OCI-M1 (cell line): ENCODE results near the gene KRTAP10-10.
"Not testable (repeated sequence)": the region's sequence is repeated elsewhere in the genome, so short reads cannot be mapped to it uniquely, and the experiment has no call there.

Experiments
- DNase-seq: peaks from one replicate; lab custom pipeline; 2025; lab: John Stamatoyannopoulos, UW

Gene KRTAP10-10

DNA sequence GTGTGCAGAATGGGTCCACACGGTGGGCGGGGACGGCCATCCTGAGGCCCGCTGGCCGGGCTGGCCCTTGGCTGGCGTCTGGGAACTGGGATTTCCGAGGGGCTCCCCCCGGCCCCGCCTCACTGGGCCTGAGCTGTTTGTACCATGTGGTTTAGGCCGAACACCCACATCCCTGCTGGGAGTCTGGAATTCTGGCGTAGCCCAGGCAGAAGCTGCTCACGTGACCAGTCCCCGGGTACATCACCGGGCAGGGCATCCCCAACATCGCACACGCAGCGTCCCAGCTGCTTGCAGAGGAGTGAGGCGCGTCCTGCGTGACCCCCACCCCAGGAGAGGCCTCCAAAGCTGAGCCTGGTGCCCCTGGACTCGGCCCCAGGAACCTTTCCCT, 34.7 kb upstream of the KRTAP10-10 start:
- DNase-seq = no peak

DNA sequence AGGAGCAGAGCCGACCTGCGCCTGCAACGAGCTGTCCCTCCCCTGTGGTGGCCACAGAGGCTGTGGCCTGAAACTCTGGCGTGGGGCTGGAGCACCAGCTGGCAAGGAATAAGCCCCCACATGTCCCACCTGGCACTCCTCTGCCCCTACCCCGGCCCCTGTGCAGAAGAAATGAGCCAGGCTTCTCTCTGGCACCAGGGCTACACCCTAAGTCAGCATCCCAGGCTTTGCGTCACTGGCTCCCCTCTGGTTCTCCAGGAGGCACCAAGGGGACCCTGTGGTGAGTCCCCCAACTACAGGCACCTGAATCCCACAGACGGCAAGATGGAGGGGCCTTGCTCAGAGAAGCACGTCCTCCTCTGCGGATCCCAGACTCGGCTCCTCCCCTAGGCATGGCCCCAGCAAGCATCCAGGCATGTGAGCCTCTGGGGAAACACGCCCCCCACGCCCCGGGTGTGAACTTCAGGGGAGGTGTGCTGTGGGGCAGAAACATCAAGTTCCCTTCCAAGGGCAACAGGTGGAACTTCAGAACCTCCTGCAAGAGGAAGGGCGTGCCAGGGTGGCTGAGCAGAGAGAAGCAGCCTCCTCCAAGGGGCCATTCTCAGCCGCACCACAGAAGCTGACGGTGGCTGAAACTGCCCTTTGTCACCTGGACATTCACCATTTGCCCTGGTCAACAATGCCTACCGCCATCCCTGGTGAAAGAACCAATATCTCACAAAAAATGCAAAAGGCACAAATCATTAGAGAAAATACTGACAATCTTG, 33.9 kb upstream of the KRTAP10-10 start:
- no peak for DNase-seq

DNA sequence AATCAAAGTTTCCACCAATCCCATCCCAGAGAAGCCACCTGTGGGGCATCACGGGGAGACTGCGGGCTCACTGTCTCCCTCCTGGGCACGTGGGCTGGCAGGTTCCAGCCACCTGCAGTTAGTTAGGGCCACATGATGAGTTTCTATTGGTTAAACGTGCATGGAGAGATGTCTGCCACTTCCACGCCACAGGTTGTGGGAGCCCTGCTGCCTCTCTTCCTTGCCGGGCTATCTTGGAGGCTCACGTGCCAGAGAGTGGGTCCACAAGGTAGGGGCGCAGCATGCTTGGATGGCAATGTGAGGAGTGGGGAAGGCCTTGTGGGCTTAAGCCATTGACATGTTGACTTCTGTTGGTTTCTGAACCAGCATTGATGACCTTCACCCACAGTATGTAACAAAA, 33.2 kb upstream of the KRTAP10-10 start:
- no peak for DNase-seq

DNA sequence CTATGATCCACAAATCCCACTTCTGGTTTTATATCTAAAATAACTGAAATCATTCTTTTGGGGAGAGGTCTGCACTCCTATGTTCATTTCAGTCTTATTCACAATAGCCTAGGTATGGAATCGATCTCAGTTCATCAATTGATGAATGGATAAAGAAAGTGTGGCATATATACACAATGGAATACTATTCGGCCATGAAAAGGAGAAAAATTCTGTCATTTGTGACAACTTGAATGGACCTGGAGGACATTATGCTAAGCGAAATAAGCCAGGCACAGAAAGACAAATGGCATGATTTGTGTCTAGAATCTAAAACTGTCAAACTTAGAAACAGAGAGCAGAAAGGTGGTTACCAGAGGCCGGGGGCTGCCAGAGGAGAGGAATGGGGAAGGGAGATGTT, 30.7 kb upstream of the KRTAP10-10 start:
- no peak for DNase-seq

DNA sequence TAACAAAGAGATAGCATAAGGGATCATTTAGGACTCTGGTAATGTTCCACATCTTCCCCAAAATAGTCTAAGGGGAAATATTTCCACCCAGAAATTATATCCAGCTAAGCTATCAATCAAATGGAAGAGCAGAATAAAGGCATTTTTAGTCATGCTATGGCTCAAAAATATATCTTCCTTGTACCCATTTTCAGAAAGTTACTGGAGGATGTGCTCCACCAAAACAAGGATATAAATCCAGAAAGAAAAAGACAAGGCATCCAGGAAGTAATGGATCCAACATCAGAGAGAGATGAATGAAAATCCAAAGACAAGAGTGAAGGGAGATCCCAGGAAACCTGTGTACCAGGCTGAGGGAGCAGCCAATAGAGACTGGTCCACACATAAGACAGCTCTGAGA, 28.0 kb upstream of the KRTAP10-10 start:
- no peak for DNase-seq

DNA sequence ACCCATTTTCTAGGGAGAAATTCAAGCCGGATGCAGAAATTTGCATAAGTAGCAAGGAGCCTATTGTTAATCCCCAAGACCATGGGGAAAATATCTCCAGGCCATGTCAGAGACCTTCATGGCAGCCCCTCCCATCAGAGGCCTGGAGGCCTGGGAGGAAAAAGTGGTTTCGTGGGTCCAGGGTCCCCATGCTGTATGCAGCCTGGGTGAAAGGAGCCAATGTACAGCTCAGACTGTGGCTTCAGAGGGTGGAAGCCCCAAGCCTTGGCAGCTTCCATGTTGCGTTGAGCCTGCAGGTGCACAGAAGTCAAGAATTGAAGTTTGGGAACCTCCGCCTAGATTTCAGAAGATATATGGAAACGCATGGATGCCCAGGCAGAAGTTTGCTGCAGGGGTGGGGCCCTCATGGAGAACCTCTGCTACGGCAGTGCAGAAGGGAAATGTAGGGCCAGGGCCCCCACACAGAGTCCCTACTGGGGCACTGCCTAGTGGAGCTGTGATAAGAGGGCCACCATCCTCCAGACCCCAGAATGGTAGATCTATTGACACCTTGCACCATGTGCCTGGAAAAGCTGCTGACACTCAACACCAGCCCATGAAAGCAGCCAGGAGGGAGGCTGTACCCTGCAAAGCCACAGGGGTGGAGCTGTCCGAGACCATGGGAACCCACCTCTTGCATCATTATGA, 26.9 kb upstream of the KRTAP10-10 start:
- not testable (repeated sequence) for DNase-seq

DNA sequence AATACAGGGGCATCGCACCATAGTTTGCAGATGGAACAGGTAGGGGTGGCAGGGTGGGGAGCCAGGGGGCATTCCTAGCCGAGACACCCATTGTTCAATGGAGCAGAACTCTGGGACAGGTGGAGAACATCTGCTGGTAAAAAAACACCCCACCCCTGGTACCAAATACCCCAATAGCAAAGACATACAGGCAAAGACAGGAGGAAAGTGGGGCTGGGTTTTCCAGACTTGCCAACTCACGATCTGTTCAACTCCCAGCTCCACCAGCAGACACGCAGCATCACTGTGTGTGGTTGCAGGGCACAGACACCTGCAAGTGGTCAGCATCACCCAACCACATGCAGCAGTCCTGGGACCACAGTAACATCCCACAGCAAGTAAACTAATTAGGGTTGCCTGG, 25.6 kb upstream of the KRTAP10-10 start:
- no peak for DNase-seq

DNA sequence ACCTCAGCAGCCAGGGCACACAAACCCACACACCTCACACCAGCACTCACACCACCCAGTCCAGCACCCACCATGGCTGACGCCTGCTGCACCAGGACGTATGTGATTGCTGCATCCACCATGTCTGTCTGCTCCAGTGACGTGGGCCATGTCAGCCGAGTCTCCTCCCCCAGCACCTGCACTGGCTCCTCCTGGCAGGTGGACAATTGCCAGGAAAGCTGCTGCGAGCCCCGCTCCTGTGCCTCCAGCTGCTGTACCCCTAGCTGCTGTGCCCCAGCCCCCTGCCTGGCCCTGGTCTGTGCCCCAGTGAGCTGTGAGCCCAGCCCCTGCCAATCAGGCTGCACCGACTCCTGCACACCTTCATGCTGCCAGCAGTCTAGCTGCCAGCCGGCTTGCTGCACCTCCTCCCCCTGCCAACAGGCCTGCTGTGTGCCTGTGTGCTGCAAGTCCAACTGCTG, 25.1 kb upstream of the KRTAP10-10 start, which contains the start of gene KRTAP10-8:
Gene KRTAP10-8 (plus strand): TSS at position 51 of the 458 bp plus-strand sequence. CDS start 22 bp downstream, at position 73.
- no peak for DNase-seq

DNA sequence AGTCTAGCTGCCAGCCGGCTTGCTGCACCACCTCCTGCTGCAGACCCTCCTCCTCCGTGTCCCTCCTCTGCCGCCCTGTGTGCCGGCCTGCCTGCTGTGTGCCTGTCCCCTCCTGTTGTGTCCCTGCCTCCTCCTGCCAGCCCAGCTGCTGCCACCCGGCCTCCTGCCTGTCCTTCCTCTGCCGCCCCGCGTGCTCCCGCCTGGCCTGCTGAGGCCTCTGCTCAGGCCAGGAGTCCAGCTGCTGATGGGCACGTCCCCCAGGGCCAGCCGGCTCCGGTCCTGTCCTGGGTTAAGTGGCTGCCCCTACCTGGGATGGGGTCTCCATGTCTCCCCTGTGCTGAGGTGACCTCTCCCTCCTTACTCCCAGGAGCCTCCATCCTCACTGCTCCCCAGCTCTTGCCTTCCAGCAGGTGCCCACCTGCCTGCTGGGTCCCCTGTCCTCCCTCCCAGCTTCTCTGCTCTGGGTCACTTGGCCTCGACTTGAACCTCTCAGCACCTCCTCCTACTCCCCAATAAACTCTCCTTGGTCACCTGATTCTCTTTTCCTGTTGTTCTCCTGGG, 24.4 kb upstream of the KRTAP10-10 start:
- no peak for DNase-seq

DNA sequence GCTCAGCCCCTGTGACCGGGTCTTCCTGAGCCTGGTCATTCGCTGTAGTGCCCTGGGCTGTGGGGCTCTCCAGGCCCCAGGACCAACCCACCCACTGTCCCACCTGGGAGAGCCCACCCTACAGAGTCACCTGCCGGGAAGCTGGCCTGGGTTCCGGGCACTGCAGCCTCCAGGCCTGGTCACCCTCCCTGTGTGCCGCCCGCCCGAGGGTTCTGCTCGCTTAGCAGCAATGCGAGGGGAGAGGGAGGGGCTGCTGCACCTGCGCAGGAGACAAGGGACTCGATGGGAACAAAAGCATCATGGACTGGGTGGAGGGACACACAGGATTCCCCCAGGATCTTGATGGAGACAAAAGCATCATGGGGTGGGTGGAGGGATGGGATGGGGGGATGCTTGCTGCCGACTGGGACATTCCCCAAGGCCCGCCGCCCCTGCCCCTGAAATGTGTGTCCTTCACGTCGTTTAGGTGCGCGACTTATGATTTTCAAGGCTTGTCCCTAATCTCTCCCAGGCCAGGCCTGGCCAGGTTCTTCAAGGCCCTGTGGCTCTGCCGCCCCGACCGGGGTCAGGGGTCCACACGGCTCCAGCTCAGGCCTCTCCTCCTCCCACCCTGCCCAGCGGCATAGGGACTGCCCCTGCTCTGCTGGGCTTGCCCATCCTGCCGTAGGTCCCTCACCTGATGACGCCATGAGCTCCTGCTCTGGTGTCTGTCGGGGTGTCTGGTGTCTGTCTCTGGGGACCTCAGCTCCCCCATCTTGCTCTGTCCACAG, 23.6 kb upstream of the KRTAP10-10 start:
- DNase-seq = no peak

DNA sequence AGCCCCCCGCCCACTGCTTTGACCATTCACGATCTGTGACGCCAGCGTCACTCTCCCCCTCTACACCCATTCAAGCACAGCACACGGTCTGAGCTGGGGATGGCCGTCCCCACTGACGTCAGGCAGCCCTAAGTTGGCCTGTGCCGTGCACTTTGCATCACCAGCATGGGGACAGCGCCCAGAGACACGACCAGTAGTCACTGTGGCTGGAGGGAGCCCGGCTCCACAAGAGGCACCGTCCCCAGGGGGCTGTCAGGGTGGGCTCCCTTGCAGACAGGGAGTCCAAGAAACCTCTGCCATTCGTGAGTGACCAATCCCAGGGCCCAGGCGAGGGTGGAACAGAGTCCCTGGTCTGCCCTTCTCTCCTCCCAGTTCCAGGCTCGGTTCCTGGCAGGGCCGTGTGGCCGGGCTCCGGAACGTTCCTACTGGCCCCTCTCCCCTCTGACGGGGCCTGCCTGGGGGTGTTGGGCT, 23.0 kb upstream of the KRTAP10-10 start:
- DNase-seq = no peak

DNA sequence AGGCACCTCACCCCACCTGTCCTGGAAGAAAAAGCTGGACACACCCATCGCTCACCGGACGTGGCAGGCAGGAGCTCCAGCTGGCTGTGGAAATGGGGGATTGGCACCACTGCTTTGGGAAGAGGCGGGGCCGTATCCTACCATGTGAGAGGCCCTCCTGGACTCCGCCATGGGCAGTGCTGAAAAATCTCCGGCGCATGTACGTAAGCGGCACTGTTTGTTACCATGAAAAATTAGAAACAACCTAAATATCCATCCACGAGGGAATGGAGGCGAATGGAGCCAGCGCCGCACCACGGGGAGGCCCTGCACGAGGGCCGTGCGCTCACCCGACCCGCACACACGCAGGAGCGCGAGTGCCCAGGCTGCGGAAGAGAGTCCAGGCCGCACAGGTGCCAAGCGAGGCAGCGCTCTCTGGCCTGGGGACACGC, 22.2 kb upstream of the KRTAP10-10 start:
- no peak for DNase-seq

DNA sequence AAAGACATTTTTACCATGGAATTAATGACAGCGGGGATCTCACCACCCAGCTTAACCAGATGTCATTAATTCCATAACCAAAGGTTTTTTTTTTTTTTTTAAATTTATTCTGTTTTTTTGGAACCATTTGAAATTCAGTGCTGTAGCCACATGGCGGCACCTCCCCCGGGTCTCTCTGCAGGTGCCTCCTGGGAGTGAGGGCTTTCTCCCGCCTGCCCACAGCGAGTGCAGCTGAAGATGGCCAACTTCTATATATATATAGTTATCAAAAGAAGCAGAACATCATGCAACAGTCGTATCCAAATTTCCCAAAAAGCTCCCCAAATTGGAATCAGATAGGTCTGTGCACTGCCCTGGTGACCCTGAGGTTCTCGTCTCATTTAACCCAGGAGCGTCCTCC, 21.7 kb upstream of the KRTAP10-10 start:
- no peak for DNase-seq

DNA sequence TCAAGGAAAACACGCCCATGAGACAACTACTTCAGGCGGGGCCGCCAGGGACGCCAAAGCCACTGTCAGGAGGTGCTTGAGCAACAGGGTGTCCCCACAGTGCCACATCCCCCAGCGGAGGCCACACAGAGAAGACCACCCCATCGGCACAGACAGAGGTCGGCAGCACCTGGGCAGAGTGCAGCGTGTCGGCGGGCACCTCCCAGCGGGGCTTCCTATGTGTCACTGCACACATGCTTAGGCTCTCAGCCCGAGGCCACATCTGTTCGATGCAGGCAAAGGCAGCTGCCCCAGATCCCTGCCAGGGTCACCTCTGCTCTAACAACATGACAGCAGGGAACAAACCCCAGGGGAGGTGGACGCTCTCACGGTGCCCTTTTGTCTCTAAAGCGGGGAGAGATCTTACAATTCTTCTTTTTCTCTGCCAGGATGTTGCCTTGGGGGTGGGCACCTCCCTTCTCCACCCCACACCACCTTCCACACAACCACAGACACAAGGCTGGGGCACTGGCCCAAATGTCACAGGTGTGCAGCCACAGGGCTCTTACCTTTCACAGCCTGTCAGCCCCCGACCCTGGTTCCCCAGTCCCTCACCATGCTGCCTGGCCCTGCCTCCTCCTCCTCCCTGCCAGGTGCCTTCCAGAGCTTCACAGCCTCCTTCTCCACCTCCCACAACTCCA, 21.1 kb upstream of the KRTAP10-10 start:
- no peak for DNase-seq

DNA sequence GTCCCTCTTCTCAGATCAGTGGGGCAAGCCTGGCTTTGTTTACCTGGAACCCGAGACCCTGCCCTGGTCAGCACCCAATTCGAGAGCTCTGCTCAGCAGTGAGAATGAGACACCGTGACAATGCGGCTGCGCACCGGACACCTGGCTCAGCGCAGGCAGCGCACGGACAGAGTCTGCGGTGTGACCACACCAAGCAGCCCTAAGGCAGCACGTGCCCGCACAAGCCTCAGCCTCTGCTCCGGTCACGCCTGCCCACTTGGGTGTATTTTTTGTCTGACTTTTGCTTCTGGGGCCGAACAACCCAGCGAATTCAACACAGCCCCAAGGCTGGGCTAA, 20.6 kb upstream of the KRTAP10-10 start:
- DNase-seq = no peak

DNA sequence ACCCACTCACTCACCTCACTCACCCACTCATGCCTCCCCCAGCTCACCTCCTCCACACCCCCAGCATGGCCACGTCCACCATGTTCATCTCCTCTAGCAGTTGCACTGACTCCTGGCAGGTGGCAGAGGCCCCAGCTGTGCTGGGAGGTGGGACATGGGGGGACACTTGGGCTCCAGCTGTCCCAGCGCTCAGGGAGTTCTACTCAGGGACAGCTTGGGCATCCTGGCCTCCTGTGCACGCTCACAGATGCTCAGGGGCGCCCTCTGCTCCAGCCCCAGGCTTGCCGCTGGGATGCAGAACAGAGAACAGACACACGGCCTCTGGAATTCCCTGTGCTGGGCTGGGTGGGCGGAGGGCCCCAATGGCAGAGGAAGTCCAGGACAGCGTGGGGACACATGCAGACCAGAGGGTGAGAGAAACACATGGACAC, 20.1 kb upstream of the KRTAP10-10 start:
- no peak for DNase-seq

DNA sequence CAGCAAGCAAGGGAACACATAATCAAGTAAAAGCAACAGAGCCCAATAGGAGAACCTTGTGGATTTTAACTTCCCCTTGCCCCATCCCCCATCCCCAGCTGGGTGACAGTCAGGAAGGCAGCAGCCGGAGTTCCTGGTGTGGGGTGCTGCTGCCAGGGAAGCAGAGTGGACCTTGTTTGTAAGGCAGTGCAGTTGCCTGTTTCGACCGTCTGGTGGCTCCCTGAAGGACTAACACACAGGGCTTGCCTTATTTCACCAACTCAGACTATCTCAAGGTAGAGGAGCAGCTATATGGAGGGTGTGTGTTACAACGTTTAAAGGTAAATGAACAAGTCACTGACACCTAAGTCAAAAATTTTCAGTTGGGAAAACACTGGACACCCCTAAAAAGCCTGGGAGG, 18.7 kb upstream of the KRTAP10-10 start:
- DNase-seq = peak; percentile 52

DNA sequence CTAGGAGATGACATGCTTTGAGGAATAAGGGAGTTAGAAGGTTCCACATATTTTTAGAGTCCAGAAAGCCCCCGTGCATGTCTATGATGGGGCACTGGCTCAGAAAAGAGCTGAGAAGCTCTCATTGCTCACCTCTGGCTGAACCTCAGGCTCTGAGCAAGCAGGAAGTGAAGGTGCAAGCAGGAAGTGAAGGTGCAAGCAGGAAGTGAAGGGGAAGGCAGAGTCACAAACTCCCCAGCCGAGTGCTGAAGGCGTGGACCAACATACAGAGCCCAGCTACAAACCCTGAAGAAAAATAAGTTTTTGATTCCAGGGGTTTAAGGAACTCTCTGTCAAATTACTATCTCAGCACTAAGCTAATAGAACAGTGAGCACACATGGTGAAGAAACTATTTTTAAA, 18.2 kb upstream of the KRTAP10-10 start:
- DNase-seq = no peak

DNA sequence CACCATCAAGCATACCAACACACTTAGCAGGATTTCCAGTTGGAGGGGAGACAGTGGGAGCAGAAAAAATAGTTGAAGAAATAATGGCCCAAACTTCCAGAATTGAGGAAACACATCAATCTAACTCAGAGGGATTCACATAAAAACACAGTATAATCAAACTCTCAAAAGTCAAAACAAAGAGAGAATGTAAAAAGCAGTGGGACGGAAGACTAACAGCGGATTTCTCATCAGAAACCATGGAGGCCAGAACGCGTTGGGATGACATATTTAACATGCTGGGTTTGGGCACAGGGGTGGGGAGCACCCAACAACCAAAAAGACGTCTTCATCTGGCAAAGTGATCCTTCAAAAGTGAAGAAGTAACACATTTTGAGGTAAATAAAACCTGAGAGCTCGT, 17.3 kb upstream of the KRTAP10-10 start:
- DNase-seq = no peak

DNA sequence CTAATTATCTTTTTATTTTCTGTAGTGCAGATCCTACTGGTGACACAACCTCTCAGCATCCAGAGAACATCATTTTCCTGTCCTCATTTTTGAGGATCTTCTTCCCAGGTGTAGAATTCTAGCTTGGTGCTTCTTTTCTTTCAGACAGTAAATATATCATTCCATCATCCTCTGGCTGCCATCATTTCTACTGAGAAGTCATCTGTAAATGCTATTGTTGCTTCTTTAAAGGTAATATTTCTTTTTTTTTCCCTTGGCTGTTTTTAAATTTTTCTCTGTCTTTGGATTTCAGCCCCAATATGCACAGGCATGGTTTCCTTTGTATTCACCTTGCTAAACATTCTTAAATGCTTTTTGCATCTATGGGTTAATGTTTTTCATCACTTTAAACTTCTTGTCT, 13.6 kb upstream of the KRTAP10-10 start:
- no peak for DNase-seq

DNA sequence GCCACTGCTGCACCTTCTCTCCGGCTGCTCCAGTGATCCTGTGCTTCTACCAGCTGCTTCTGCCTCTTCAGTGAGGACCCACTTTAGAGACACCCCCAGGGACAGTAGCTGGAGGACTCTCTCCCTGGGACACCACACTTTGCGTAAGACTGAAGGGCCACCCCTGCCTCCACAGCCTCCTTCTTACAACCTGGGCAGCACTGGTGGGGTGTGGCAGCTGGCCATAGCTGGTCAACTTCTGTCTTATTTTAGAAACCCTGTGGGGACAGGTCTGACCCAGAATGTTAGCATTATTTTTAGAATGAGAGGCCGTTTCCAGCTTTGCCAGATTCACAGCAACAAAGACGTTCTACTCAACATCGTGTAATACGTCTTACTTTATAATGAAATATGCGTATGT, 11.4 kb upstream of the KRTAP10-10 start:
- no peak for DNase-seq

DNA sequence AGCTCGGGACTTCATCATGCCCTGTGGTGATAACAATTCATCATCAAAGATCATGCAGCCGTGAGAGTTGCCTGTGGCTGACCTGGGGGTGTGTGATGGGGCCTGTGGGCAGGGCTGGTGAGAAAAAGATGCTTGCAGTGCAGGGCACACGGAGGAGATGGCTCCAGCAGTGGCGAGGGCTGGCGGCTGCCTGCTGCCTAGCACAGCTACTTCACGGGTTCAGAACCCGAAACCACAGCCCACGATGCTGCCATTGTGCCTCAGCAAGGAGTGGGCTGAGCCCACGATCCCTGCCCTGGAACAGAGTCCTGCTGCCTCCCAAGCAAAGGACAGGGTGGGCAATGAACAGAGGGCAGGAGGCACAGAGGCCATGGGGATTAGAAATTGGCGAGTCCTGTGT, 10.9 kb upstream of the KRTAP10-10 start:
- DNase-seq = no peak
